ENCODE measurements around the gene WFDC2. TPM values are rescaled to one million over a fixed set of nuclear protein-coding genes. Genes with fewer than 3 reads are reported as not detected.

Gene WFDC2
- total and polyA plus RNA-seq, 7 donors, result 0.22 to 0.74 (median 0.38) TPM; not detected in 3

GRCh38 chr20:45462711-45463509 is 6.6 kb upstream of the WFDC2 start:
- whole genome bisulfite sequencing, 3 donors, result 67 to 75% (median 71%) methylated on average over 6 of the region's 6 CpGs
- Histone ChIP-seq H3K4me1 (no peaks in the 10 kb centered on the region), H3K4me3 (no peak overlapping the region), H3K27me3 (ENCODE audit: insufficient read depth in 3 of 3, low read length in 2 of 3) (peaks cover 0 to 16% (median 3%) of the 10 kb centered on the region in 3 donors), H3K27ac (no peak overlapping the region), H3K36me3 (ENCODE audit: insufficient read depth in 1 of 2, low read depth in 1 of 2) (no peaks in the 10 kb centered on the region), H3K9me3 (no peaks in the 10 kb centered on the region)
- no peak for TF ChIP-seq CTCF (IDR thresholded peaks at IDR 0.05)
- ATAC-seq (no peak), DNase-seq (no peak)
- intact Hi-C loops (cut with DNase I), result no loop called here

- no peak for TF ChIP-seq CTCF (IDR thresholded peaks at IDR 0.05)
- intact Hi-C loops (cut with DNase I), result no loop called here
- ATAC-seq, result no peak
- WGBS, 3 donors, result 59 to 68% (median 60%) methylated on average over 4 of the region's 4 CpGs
- H3K27ac ChIP-seq, result no peak overlapping the region
- no peak for DNase-seq
- H3K9me3 ChIP-seq, result no peaks in the 10 kb centered on the region
- H3K27me3 ChIP-seq (ENCODE audit: insufficient read depth in 3 of 3, low read length in 2 of 3), result peaks cover 0 to 24% (median 3%) of the 10 kb centered on the region in 3 donors
- H3K4me3 ChIP-seq, result no peak overlapping the region
- H3K4me1 ChIP-seq, result no peaks in the 10 kb centered on the region
- H3K36me3 ChIP-seq (ENCODE audit: insufficient read depth in 1 of 2, low read depth in 1 of 2), result no peaks in the 10 kb centered on the region
Observed at GRCh38 chr20:45463709-45464108, 5.8 kb upstream of the WFDC2 start.

- WGBS, 3 donors, result 47 to 77% (median 74%) methylated on average over 1 of the region's 1 CpG
- no peak for TF ChIP-seq CTCF (IDR thresholded peaks at IDR 0.05)
- Histone ChIP-seq H3K27ac (no peak overlapping the region), H3K27me3 (ENCODE audit: insufficient read depth in 3 of 3, low read length in 2 of 3) (peaks cover 3 to 44% (median 8%) of the 10 kb centered on the region in 3 donors), H3K4me3 (no peak overlapping the region), H3K9me3 (no peaks in the 10 kb centered on the region), H3K4me1 (peaks cover 13% of the 10 kb centered on the region), H3K36me3 (ENCODE audit: insufficient read depth in 1 of 2, low read depth in 1 of 2) (no peaks in the 10 kb centered on the region)
- no peak for ATAC-seq
- intact Hi-C loops (cut with DNase I), result no loop called here
- DNase-seq, result no peak
Observed at GRCh38 chr20:45465491-45466266, 3.9 kb upstream of the WFDC2 start.

GRCh38 chr20:45467172-45467571 is 2.4 kb upstream of the WFDC2 start:
- Histone ChIP-seq H3K27ac (no peak overlapping the region), H3K4me1 (peaks cover 18% of the 10 kb centered on the region), H3K27me3 (ENCODE audit: insufficient read depth in 3 of 3, low read length in 2 of 3) (peaks cover 3 to 59% (median 12%) of the 10 kb centered on the region in 3 donors), H3K4me3 (no peak overlapping the region), H3K9me3 (no peaks in the 10 kb centered on the region), H3K36me3 (ENCODE audit: insufficient read depth in 1 of 2, low read depth in 1 of 2) (no peaks in the 10 kb centered on the region)
- intact Hi-C loops (cut with DNase I), result no loop called here
- DNase-seq (no peak), ATAC-seq (no peak)
- WGBS, 3 donors, result 87 to 91% (median 89%) methylated on average over 6 of the region's 6 CpGs
- no peak for TF ChIP-seq CTCF (IDR thresholded peaks at IDR 0.05)
